PC-3 (cell line): Measurements from ENCODE around the gene KMT2E. TPM values are rescaled to one million over a fixed set of nuclear protein-coding genes. Genes with fewer than 3 reads are reported as not detected.

Experiments used
- ATAC-seq: fragments of 200-7000 bp; cut with Tn5 transposase; 2 replicates; pipeline ENCODE4 v1.9.1; 2020; ENCODE audit warnings: mild to moderate bottlenecking, moderate library complexity
- Bru-seq: library from RNA; stranded (reverse); fragments of 400-500 nt; gene quantifications from one replicate; lab custom pipeline; 2021; lab: Mats Ljungman, UMichigan
- BruChase-seq, 2 experiments: library from RNA; stranded (reverse); fragments of 400-500 nt; gene quantifications; one replicate each; lab custom pipeline; 2021; lab: Mats Ljungman, UMichigan
- BruUV-seq: library from RNA; stranded (reverse); fragments of 400-500 nt; replicated peaks from 2 replicates; lab custom pipeline; 2021; lab: Mats Ljungman, UMichigan
- CTCF ChIA-PET: fragments of 300-600 bp; sonication (Branson Sonifier 250); formaldehyde crosslinking; loops from one replicate; lab custom pipeline; 2022; ENCODE audit warnings: antibody characterized with exemption; lab: Charles Lee
- POLR2A ChIA-PET: fragments of 300-600 bp; sonication (Branson Sonifier 250); formaldehyde crosslinking; loops from one replicate; lab custom pipeline; 2022; ENCODE audit warnings: antibody characterized with exemption; ENCODE audit not compliant: unreplicated experiment; lab: Charles Lee
- DNase-seq: peaks from one replicate; pipeline ENCODE4 v3.0.0-alpha.2; 2015
- H2AFZ ChIP-seq: fragments of 300-600 bp; sonication (generic); 2 replicates; pipeline ENCODE4 v1.6.0; 2016; ENCODE audit warnings: antibody characterized with exemption, low read length
- H3F3A ChIP-seq: fragments of 300-600 bp; sonication (generic); one replicate; pipeline ENCODE4 v1.6.0; 2017; ENCODE audit warnings: antibody characterized with exemption, low read length, control low read depth, mild to moderate bottlenecking; ENCODE audit not compliant: unreplicated experiment
- H3K27ac ChIP-seq: fragments of 300-600 bp; sonication (generic); 2 replicates; pipeline ENCODE4 v1.5.1; 2016; ENCODE audit warnings: mild to moderate bottlenecking, low read length
- H3K27me3 ChIP-seq: fragments of 300-600 bp; sonication (generic); 2 replicates; pipeline ENCODE4 v1.6.1; 2016; ENCODE audit warnings: low read length, mixed read lengths
- H3K36me3 ChIP-seq: fragments of 300-600 bp; sonication (generic); 2 replicates; pipeline ENCODE4 v1.6.1; 2016; ENCODE audit warnings: low read depth, mixed run types, low read length, mixed read lengths
- H3K4me1 ChIP-seq: fragments of 300-600 bp; sonication (generic); 2 replicates; pipeline ENCODE4 v1.5.1; 2016; ENCODE audit warnings: low read length; ENCODE audit not compliant: insufficient read depth
- H3K4me2 ChIP-seq: fragments of 300-600 bp; sonication (generic); 2 replicates; pipeline ENCODE4 v1.6.0; 2016; ENCODE audit warnings: low read length
- H3K4me3 ChIP-seq: fragments of 300-600 bp; sonication (generic); 2 replicates; pipeline ENCODE4 v1.5.1; 2016; ENCODE audit warnings: mild to moderate bottlenecking, low read length, mixed read lengths
- H3K79me2 ChIP-seq: fragments of 300-600 bp; sonication (generic); 2 replicates; pipeline ENCODE4 v1.6.1; 2017; ENCODE audit warnings: low read length, mixed read lengths
- H3K9ac ChIP-seq: fragments of 300-600 bp; sonication (generic); 2 replicates; pipeline ENCODE4 v1.6.0; 2016; ENCODE audit warnings: mild to moderate bottlenecking, low read length
- H3K9me2 ChIP-seq: fragments of 300-600 bp; sonication (generic); replicated peaks from 2 replicates; pipeline ENCODE4 v1.6.1; 2016; ENCODE audit warnings: mixed run types, low read length, mixed read lengths
- H3K9me3 ChIP-seq: fragments of 300-600 bp; sonication (generic); 2 replicates; pipeline ENCODE4 v1.6.1; 2016; ENCODE audit warnings: low read length, mixed read lengths
- H4K20me1 ChIP-seq: fragments of 300-600 bp; sonication (generic); 2 replicates; pipeline ENCODE4 v1.6.1; 2016; ENCODE audit warnings: low read length, mixed read lengths
- EZH2 ChIP-seq: fragments of 300-600 bp; sonication (generic); IDR thresholded peaks from one replicate; pipeline ENCODE4 v1.6.1; 2017; ENCODE audit warnings: antibody characterized with exemption, mild to moderate bottlenecking, low read length; ENCODE audit not compliant: unreplicated experiment
- EZH2phosphoT487 ChIP-seq: fragments of 300-600 bp; sonication (generic); IDR thresholded peaks from 2 replicates; pipeline ENCODE4 v1.6.1; 2018; ENCODE audit warnings: mild to moderate bottlenecking, antibody characterized with exemption, low read length, borderline replicate concordance
- intact Hi-C: fragments of 100-400 bp; cut with micrococcal nuclease; formaldehyde crosslinking; loops from 2 replicates; pipeline ENCODE4 v1.9.0; 2023
- long read RNA-seq: library from polyadenylated mRNA; unstranded; transcript quantifications from one replicate; pipeline ENCODE4 v2.0.0, GENCODE V29; 2021; ENCODE audit not compliant: unreplicated experiment
- total RNA-seq: library from RNA; depleted of rRNA; stranded (reverse); fragments of >200 nt; gene quantifications from 2 replicates; pipeline ENCODE4 v1.2.3, GENCODE V29; 2014; rRNA removed
- TF ChIP-seq, protein P1 (sequence below): fragments of 300-600 bp; sonication (generic); conservative IDR thresholded peaks from 2 replicates; pipeline ENCODE4 v1.5.1; 2017; ENCODE audit warnings: antibody characterized with exemption, low read depth, mild to moderate bottlenecking, low read length

Gene KMT2E, protein sequence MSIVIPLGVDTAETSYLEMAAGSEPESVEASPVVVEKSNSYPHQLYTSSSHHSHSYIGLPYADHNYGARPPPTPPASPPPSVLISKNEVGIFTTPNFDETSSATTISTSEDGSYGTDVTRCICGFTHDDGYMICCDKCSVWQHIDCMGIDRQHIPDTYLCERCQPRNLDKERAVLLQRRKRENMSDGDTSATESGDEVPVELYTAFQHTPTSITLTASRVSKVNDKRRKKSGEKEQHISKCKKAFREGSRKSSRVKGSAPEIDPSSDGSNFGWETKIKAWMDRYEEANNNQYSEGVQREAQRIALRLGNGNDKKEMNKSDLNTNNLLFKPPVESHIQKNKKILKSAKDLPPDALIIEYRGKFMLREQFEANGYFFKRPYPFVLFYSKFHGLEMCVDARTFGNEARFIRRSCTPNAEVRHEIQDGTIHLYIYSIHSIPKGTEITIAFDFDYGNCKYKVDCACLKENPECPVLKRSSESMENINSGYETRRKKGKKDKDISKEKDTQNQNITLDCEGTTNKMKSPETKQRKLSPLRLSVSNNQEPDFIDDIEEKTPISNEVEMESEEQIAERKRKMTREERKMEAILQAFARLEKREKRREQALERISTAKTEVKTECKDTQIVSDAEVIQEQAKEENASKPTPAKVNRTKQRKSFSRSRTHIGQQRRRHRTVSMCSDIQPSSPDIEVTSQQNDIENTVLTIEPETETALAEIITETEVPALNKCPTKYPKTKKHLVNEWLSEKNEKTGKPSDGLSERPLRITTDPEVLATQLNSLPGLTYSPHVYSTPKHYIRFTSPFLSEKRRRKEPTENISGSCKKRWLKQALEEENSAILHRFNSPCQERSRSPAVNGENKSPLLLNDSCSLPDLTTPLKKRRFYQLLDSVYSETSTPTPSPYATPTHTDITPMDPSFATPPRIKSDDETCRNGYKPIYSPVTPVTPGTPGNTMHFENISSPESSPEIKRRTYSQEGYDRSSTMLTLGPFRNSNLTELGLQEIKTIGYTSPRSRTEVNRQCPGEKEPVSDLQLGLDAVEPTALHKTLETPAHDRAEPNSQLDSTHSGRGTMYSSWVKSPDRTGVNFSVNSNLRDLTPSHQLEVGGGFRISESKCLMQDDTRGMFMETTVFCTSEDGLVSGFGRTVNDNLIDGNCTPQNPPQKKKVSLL (N-terminal part only)
- total RNA-seq (21.8 and 27.4 TPM in 2 replicates), Bru-seq, nascent RNA (percentile 95 among the genes with signal in this experiment), BruChase-seq, experiment 1, labeled RNA remaining after a 6-hour chase (percentile 88 among the genes with signal in this experiment), BruChase-seq, experiment 2, labeled RNA remaining after a 2-hour chase (percentile 94 among the genes with signal in this experiment)
- long read RNA-seq, partial matches to known transcripts: 44 of 147 reads
- long read RNA-seq, other reads (novel, unspliced or antisense): 100 of 147 reads

DNA sequence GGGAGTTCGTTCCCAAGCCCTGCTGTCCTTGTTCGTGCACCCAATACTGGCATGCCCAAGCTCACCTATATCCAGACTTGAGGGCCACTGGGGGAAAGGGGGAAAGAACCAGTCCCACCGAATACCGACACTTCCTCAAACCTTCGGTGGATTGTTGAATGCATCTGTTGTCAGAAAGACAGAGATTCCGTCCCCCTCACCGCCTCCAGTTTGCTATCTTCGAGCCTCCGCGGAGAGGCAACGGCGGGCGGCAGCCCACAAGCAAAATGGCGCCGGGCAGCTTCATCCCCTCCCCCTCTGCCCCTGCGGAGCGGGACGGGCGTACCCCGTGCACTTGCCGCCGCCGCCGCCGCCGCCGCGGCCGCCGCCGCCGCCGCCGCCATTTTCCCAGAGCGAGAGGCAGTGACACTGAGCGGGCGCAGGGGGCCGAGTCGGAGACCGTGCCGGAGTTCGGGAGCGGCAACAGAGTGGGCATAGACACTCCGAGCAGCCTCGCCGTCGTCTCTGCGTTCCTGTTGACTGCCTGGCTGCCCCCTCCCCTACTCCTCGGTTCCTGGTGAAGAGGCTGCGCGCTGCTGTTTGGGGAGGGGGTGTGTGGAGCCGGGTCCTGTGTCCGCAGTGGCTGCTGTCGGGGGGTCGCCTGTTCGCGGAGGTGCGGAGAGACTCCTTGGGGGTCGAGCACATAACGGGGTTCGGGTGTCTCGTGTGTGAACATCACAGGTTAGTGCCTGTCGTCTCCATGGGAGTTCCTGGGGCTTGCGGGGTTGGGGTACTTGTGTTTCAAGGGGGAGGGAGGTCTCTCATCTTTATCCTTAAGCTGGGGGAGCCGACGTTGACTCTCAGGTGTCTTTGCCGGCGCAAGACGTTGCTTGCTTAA lies at the start of gene KMT2E:
Gene KMT2E, plus strand, starts transcription at position 390 of the 877 bp plus-strand sequence. CDS start 26,748 bp downstream, outside the sequence.
- Histone ChIP-seq H3K9ac (peak within 1 kb of the TSS; percentile 99), H2AFZ (peak within 1 kb of the TSS; percentile 77), H3K4me1 (peaks cover 26% of the 10 kb centered on the region), H3K27me3 (no peaks in the 10 kb centered on the region), H3K79me2 (peaks cover 59% of the 10 kb centered on the region), H3K4me3 (peak within 1 kb of the TSS; percentile 78), H3K9me2 (no peaks in the 10 kb centered on the region), H3K9me3 (no peaks in the 10 kb centered on the region), H3K27ac (peak within 1 kb of the TSS; percentile 95), H3K4me2 (peak within 1 kb of the TSS; percentile 95), H4K20me1 (peaks cover 44% of the 10 kb centered on the region), H3K36me3 (no peaks in the 10 kb centered on the region), H3F3A (no peaks in the 10 kb centered on the region)
- ATAC-seq (peak; percentile 49), DNase-seq (peak; percentile 81)
- no TSS peak for BruUV-seq
- TF ChIP-seq EZH2 (no peak), EZH2phosphoT487 (no peak)
- TF ChIP-seq, protein P1, sequence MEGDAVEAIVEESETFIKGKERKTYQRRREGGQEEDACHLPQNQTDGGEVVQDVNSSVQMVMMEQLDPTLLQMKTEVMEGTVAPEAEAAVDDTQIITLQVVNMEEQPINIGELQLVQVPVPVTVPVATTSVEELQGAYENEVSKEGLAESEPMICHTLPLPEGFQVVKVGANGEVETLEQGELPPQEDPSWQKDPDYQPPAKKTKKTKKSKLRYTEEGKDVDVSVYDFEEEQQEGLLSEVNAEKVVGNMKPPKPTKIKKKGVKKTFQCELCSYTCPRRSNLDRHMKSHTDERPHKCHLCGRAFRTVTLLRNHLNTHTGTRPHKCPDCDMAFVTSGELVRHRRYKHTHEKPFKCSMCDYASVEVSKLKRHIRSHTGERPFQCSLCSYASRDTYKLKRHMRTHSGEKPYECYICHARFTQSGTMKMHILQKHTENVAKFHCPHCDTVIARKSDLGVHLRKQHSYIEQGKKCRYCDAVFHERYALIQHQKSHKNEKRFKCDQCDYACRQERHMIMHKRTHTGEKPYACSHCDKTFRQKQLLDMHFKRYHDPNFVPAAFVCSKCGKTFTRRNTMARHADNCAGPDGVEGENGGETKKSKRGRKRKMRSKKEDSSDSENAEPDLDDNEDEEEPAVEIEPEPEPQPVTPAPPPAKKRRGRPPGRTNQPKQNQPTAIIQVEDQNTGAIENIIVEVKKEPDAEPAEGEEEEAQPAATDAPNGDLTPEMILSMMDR: no peak
- ChIA-PET POLR2A (interaction anchor here (0.5 to 1.0 kb wide), 5 partner anchors 11 to 558 kb away, joined by 3 to 6 read pairs (median 4); no protein-coding TSS in a partner anchor), CTCF (interaction anchor here (0.5 to 0.9 kb wide), 3 partner anchors 11 to 33 kb away, joined by 3 to 6 read pairs (median 4); no protein-coding TSS in a partner anchor)
- intact Hi-C loops: loop anchor here (1.0 to 5.0 kb wide), 4 partner anchors 57 to 373 kb away; partner anchors contain the start of gene SRPK2

DNA sequence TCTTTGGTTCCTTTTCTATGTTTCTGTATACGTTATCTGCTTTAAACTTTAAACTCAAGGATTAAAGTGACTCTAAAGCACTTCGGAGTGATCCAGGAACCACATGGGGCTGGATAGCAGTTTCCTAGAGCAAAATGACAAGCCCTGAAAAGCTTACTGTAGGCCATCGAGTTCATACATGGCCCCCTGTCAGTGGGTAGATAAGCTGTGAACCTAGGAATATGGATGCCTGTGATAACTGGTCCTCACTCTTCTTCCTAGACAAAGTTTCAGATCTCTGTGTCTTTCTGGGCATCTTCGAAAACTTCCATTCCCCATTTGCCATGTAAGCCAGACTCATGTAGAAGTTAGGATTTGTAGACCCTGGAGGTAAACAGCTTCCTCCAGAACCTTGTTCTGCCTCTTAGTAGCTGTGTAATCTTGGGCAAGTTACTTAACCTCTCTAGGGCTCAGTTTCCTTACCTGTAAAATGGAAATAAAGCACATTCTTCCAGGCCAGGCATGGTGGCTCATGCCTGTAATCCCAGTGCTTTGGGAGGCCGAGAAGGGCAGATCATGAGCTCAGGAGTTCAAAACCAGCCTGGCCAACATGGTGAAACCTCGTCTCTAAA lies 49.3 kb upstream of the KMT2E start:
- H3K4me2 ChIP-seq: no peak overlapping the region
- H3K27ac ChIP-seq: no peak overlapping the region
- H3K4me3 ChIP-seq: no peak overlapping the region
- TF ChIP-seq, protein P1: no peak
- no peak for TF ChIP-seq EZH2
- no peak for TF ChIP-seq EZH2phosphoT487
- no peaks in the 10 kb centered on the region for H4K20me1 ChIP-seq
- no peaks in the 10 kb centered on the region for H3K36me3 ChIP-seq
- ChIA-PET POLR2A (no interaction called here), CTCF (no interaction called here)
- no peak overlapping the region; the same call in 1 of the 2 replicates for H2AFZ ChIP-seq
- intact Hi-C loops: no loop called here
- H3K9me3 ChIP-seq: no peaks in the 10 kb centered on the region
- no peaks in the 10 kb centered on the region for H3F3A ChIP-seq
- BruUV-seq: no TSS peak
- DNase-seq (no peak), ATAC-seq (no peak)
- H3K27me3 ChIP-seq: no peaks in the 10 kb centered on the region
- no peaks in the 10 kb centered on the region for H3K79me2 ChIP-seq
- H3K9ac ChIP-seq: no peak overlapping the region
- peaks cover 9% of the 10 kb centered on the region for H3K4me1 ChIP-seq
- no peaks in the 10 kb centered on the region for H3K9me2 ChIP-seq
